Smooth muscle cell (in vitro differentiated cells): ENCODE data around the gene CUBN. TPM values are rescaled to one million over a fixed set of nuclear protein-coding genes. Genes with fewer than 3 reads are reported as not detected.

Experiments
- DNase-seq: peaks from one replicate; lab custom pipeline; 2025; ENCODE audit not compliant: unreplicated experiment; lab: John Stamatoyannopoulos, UW
- H2AFZ ChIP-seq: fragments of 200-600 bp; sonication (generic); 2 replicates; pipeline ENCODE4 v1.6.0; 2016; ENCODE audit warnings: antibody characterized with exemption, low read depth, mild to moderate bottlenecking
- H3F3A ChIP-seq: fragments of 200-600 bp; sonication (generic); 2 replicates; pipeline ENCODE4 v1.6.0; 2017; ENCODE audit warnings: antibody characterized with exemption, low read depth
- H3K27ac ChIP-seq: fragments of 200-600 bp; sonication (generic); 2 replicates; pipeline ENCODE4 v1.5.1; 2016; ENCODE audit warnings: low read depth, mild to moderate bottlenecking
- H3K27me3 ChIP-seq: fragments of 200-600 bp; sonication (generic); 2 replicates; pipeline ENCODE4 v1.6.1; 2016; ENCODE audit warnings: low read depth, mild to moderate bottlenecking
- H3K36me3 ChIP-seq: fragments of 200-600 bp; sonication (generic); 2 replicates; pipeline ENCODE4 v1.5.1; 2016; ENCODE audit warnings: low read depth
- H3K4me1 ChIP-seq: fragments of 200-600 bp; sonication (generic); 2 replicates; pipeline ENCODE4 v1.5.1; 2016; ENCODE audit warnings: low read depth
- H3K4me2 ChIP-seq: fragments of 200-600 bp; sonication (generic); 2 replicates; pipeline ENCODE4 v1.6.0; 2016; ENCODE audit warnings: mild to moderate bottlenecking
- H3K4me3 ChIP-seq: fragments of 200-600 bp; sonication (generic); 2 replicates; pipeline ENCODE4 v1.5.1; 2016; ENCODE audit warnings: mild to moderate bottlenecking
- H3K79me2 ChIP-seq: fragments of 200-600 bp; sonication (generic); 2 replicates; pipeline ENCODE4 v1.6.0; 2016; ENCODE audit warnings: low read depth, mild to moderate bottlenecking
- H3K9ac ChIP-seq: fragments of 200-600 bp; sonication (generic); 2 replicates; pipeline ENCODE4 v1.6.0; 2016; ENCODE audit warnings: low read depth
- H3K9me3 ChIP-seq: fragments of 200-600 bp; sonication (generic); replicated peaks from 2 replicates; pipeline ENCODE4 v1.5.1; 2016; ENCODE audit warnings: low read depth
- H4K20me1 ChIP-seq: fragments of 200-600 bp; sonication (generic); 2 replicates; pipeline ENCODE4 v1.6.0; 2016; ENCODE audit warnings: low read depth
- WGBS: methylation state at CpG from one replicate; pipeline ENCODE4 v1.1.7; 2016; ENCODE audit warnings: low lambda C conversion rate; 5-methylcytosine and 5-hydroxymethylcytosine counted together
- polyA plus RNA-seq: library from polyadenylated mRNA; unstranded; fragments of >200 nt; fragmentation: Nextera tagmentation; extraction: Ambion mirVana; gene quantifications from 2 replicates; pipeline ENCODE4 v1.2.1, GENCODE V29; 2016
- total RNA-seq: library from RNA; depleted of rRNA; stranded (reverse); fragments of >200 nt; gene quantifications from 2 replicates; pipeline ENCODE4 v1.2.3, GENCODE V29; 2014
- TF ChIP-seq, protein P1 (sequence below): fragments of 200-600 bp; sonication (generic); IDR thresholded peaks from 2 replicates; pipeline ENCODE4 v1.5.1; 2017; ENCODE audit warnings: borderline replicate concordance, mild to moderate bottlenecking, antibody characterized with exemption; ENCODE audit not compliant: insufficient read depth, poor library complexity, severe bottlenecking

Gene CUBN
- total and polyA plus RNA-seq, 2 experiments from 2014 or later: 0.62 to 4.7 TPM

DNA sequence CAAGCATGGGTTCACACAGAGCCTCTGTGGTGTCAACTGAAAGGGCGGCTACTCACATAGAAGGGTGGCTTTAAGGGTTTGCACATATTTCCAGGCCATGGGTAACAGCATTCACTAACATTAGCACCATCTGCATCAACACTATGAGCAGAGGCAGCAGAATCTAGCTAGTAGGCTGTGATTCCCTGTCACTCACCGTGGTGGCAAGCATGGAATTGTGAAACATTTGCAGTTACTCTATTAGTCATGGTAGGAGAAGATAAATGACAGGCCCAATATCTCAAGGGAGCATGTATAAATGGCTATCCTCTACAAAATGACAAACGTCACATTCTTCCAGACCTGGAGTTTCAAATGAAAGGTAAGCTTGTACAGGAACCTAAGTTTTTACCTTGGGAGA is 32.2 kb upstream of the CUBN start:
- Histone ChIP-seq H3K79me2 (no peaks in the 10 kb centered on the region), H3K27ac (no peak overlapping the region), H3K27me3 (no peaks in the 10 kb centered on the region), H3K9ac (no peak overlapping the region), H3K4me1 (no peaks in the 10 kb centered on the region), H3K4me3 (no peak overlapping the region), H4K20me1 (no peaks in the 10 kb centered on the region), H3K36me3 (no peaks in the 10 kb centered on the region), H3F3A (no peaks in the 10 kb centered on the region), H3K4me2 (no peak overlapping the region), H3K9me3 (no peaks in the 10 kb centered on the region), H2AFZ (no peak overlapping the region)
- DNase-seq: no peak
- TF ChIP-seq, protein P1, sequence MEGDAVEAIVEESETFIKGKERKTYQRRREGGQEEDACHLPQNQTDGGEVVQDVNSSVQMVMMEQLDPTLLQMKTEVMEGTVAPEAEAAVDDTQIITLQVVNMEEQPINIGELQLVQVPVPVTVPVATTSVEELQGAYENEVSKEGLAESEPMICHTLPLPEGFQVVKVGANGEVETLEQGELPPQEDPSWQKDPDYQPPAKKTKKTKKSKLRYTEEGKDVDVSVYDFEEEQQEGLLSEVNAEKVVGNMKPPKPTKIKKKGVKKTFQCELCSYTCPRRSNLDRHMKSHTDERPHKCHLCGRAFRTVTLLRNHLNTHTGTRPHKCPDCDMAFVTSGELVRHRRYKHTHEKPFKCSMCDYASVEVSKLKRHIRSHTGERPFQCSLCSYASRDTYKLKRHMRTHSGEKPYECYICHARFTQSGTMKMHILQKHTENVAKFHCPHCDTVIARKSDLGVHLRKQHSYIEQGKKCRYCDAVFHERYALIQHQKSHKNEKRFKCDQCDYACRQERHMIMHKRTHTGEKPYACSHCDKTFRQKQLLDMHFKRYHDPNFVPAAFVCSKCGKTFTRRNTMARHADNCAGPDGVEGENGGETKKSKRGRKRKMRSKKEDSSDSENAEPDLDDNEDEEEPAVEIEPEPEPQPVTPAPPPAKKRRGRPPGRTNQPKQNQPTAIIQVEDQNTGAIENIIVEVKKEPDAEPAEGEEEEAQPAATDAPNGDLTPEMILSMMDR: no peak
- 52% methylated on average over 3 of the region's 3 CpGs for WGBS

DNA sequence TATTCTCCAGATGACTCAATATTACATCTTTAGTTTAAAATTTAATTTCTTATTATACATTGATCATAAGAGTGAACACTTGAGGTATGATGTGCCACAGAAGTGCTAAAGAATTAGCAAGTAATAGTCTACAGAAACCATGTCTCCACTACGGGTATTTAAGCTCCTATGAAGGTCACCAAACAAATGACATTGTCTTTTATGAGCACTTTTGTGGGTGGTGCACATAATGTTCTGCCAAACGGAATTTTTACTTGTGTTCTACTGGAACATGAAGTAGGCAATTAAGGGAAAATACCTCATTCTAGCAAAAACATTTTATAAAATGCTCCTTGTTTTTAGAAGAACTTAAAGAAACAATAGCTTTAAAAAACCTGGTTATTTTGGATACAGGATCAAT is 27.4 kb upstream of the CUBN start:
- no peaks in the 10 kb centered on the region for H3K79me2 ChIP-seq
- no peaks in the 10 kb centered on the region for H3K9me3 ChIP-seq
- TF ChIP-seq, protein P1: no peak
- H3K4me1 ChIP-seq: no peaks in the 10 kb centered on the region
- H3K27me3 ChIP-seq: no peaks in the 10 kb centered on the region
- H3F3A ChIP-seq: no peaks in the 10 kb centered on the region
- H3K9ac ChIP-seq: no peak overlapping the region
- H3K36me3 ChIP-seq: no peaks in the 10 kb centered on the region
- no peaks in the 10 kb centered on the region for H4K20me1 ChIP-seq
- WGBS: 81% methylated on average over 2 of the region's 2 CpGs
- no peak overlapping the region for H3K27ac ChIP-seq
- H3K4me2 ChIP-seq: no peak overlapping the region
- no peak overlapping the region for H2AFZ ChIP-seq
- DNase-seq: no peak
- H3K4me3 ChIP-seq: no peak overlapping the region

DNA sequence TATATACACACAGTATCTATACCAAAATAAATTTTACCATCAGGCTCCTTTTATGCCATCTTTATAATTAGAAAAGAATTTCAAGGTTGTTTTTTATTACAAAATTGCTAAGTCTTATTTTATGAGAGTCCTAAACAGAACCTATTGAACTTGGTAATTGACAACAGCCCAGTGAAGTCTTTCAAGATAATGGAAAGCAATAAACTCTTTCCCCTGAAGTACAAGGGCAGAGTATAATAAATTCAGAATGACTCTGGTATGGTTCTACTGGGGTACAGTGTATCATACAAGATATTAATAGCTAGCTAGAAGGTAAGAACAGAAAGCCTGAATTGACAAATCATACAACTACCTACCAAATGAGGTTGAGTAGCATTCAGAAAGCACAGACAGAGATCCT is 26.2 kb upstream of the CUBN start:
- H3K9ac ChIP-seq: no peak overlapping the region
- no peaks in the 10 kb centered on the region for H3K4me1 ChIP-seq
- no peaks in the 10 kb centered on the region for H3K79me2 ChIP-seq
- H3K9me3 ChIP-seq: no peaks in the 10 kb centered on the region
- no peaks in the 10 kb centered on the region for H3K36me3 ChIP-seq
- TF ChIP-seq, protein P1: no peak
- H3F3A ChIP-seq: no peaks in the 10 kb centered on the region
- no peak overlapping the region for H3K4me2 ChIP-seq
- no peaks in the 10 kb centered on the region for H3K27me3 ChIP-seq
- no peaks in the 10 kb centered on the region for H4K20me1 ChIP-seq
- H2AFZ ChIP-seq: no peak overlapping the region
- no peak for DNase-seq
- no peak overlapping the region for H3K4me3 ChIP-seq
- H3K27ac ChIP-seq: no peak overlapping the region

DNA sequence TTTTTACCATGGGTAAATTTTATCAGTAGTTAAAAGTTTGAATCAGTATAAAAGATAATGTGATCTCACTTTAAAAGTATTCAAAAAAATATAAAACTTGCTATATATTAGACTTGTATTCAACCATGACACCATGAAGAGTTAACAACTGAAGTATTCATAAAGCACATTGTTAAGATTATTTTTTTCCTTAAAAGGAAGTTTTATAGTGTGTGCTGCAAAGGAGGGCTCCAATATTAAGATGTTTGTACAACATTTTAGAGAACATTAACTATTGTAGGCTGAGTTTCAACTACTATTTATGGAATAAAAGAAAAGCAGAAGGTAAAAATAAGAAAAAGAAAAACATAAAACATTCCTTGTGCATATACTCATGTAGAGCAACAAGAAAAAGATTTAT is 24.5 kb upstream of the CUBN start:
- TF ChIP-seq, protein P1: no peak
- DNase-seq: no peak
- H2AFZ ChIP-seq: no peak overlapping the region

More for the DNA sequence above, 24.5 kb upstream of the CUBN start:
- Histone ChIP-seq H3K9me3 (no peaks in the 10 kb centered on the region), H3K4me3 (no peak overlapping the region), H3K9ac (no peak overlapping the region), H3K36me3 (no peaks in the 10 kb centered on the region), H3K79me2 (no peaks in the 10 kb centered on the region), H3F3A (no peaks in the 10 kb centered on the region), H3K27me3 (no peaks in the 10 kb centered on the region), H3K4me1 (no peaks in the 10 kb centered on the region), H3K27ac (no peak overlapping the region), H4K20me1 (no peaks in the 10 kb centered on the region), H3K4me2 (no peak overlapping the region)
